IgD-negative memory B cell (primary cell): Measurements from ENCODE around the gene MARK1. TPM values are rescaled to one million over a fixed set of nuclear protein-coding genes. Genes with fewer than 3 reads are reported as not detected.

ENCODE experiments used
- H3K27ac Mint-ChIP-seq, 3 donors: one replicate each; pipeline ENCODE4 v1.8.0; 2020 to 2022; ENCODE audit warnings: mild to moderate bottlenecking in 3 of 3, mixed read lengths in 3 of 3, moderate library complexity in 1 of 3
- H3K27me3 Mint-ChIP-seq: one replicate; pipeline ENCODE4 v1.8.0; 2021; ENCODE audit warnings: mixed read lengths
- H3K36me3 Mint-ChIP-seq: one replicate; pipeline ENCODE4 v1.8.0; 2020; ENCODE audit warnings: mild to moderate bottlenecking, mixed read lengths
- H3K4me1 Mint-ChIP-seq, 3 donors: one replicate each; pipeline ENCODE4 v1.8.0; 2020 to 2022; ENCODE audit warnings: mixed read lengths in 3 of 3, mild to moderate bottlenecking in 1 of 3
- H3K4me3 Mint-ChIP-seq, 4 donors: one replicate each; pipeline ENCODE4 v1.8.0; 2020 to 2022; ENCODE audit warnings: mild to moderate bottlenecking in 4 of 4, mixed read lengths in 4 of 4, moderate library complexity in 3 of 4
- H3K9me3 Mint-ChIP-seq, 3 donors: one replicate each; pipeline ENCODE4 v1.8.0; 2020 to 2021; ENCODE audit warnings: mixed read lengths in 3 of 3, mild to moderate bottlenecking in 1 of 3
- polyA plus RNA-seq: library from polyadenylated mRNA; unstranded; fragments of 300-500 nt; fragmentation: Illumina TruSeq; gene quantifications from one replicate; pipeline ENCODE4 v1.2.3, GENCODE V29; 2021

Gene MARK1
- 0.51 TPM for polyA plus RNA-seq

- Mint-ChIP-seq H3K36me3 (peaks cover 2% of the 10 kb centered on the region), H3K9me3 (no peaks in the 10 kb centered on the region), H3K4me1 (peaks cover 6 to 21% (median 13%) of the 10 kb centered on the region in 3 donors), H3K27me3 (peaks cover 21% of the 10 kb centered on the region), H3K4me3 (peak within 1 kb of the TSS; percentile 91 to 97 (median 96)), H3K27ac (peak within 1 kb of the TSS; percentile 68 to 88 (median 78))
These were observed at the start of gene MARK1 for GRCh38 chr1:220527908-220528678. TSS of gene MARK1 (plus strand) at chr1:220528136. CDS start at chr1:220528823, 687 bp downstream.

GRCh38 chr1:220483700-220484099, 44.2 kb upstream of the MARK1 start:
- Mint-ChIP-seq H3K36me3 (no peaks in the 10 kb centered on the region), H3K9me3 (no peaks in the 10 kb centered on the region), H3K27me3 (peaks cover 6% of the 10 kb centered on the region), H3K4me3 (no peak overlapping the region), H3K27ac (peak overlapping the region in 1 of 3 donors; percentile 48), H3K4me1 (no peaks in the 10 kb centered on the region)

GRCh38 chr1:220484135-220484534, 43.8 kb upstream of the MARK1 start:
- Mint-ChIP-seq H3K4me1 (no peaks in the 10 kb centered on the region), H3K4me3 (no peak overlapping the region), H3K9me3 (no peaks in the 10 kb centered on the region), H3K27ac (no peak overlapping the region), H3K27me3 (peaks cover 6% of the 10 kb centered on the region), H3K36me3 (no peaks in the 10 kb centered on the region)

- peaks cover 6% of the 10 kb centered on the region for H3K27me3 Mint-ChIP-seq
- H3K4me1 Mint-ChIP-seq, result no peaks in the 10 kb centered on the region
- no peak overlapping the region for H3K4me3 Mint-ChIP-seq
- H3K27ac Mint-ChIP-seq, result no peak overlapping the region
- H3K36me3 Mint-ChIP-seq, result no peaks in the 10 kb centered on the region
- no peaks in the 10 kb centered on the region for H3K9me3 Mint-ChIP-seq
These were observed 42.8 kb upstream of the MARK1 start for GRCh38 chr1:220485131-220485530.

- H3K36me3 Mint-ChIP-seq, result no peaks in the 10 kb centered on the region
- H3K27me3 Mint-ChIP-seq, result peaks cover 6% of the 10 kb centered on the region
- H3K27ac Mint-ChIP-seq, result no peak overlapping the region
- H3K9me3 Mint-ChIP-seq, result no peaks in the 10 kb centered on the region
- H3K4me1 Mint-ChIP-seq, result no peaks in the 10 kb centered on the region
- H3K4me3 Mint-ChIP-seq, result no peak overlapping the region
These were observed 42.1 kb upstream of the MARK1 start for GRCh38 chr1:220485791-220486190.

GRCh38 chr1:220487297-220487820, 40.6 kb upstream of the MARK1 start:
- Mint-ChIP-seq H3K27ac (no peak overlapping the region), H3K9me3 (no peaks in the 10 kb centered on the region), H3K4me1 (no peaks in the 10 kb centered on the region), H3K4me3 (no peak overlapping the region), H3K36me3 (no peaks in the 10 kb centered on the region), H3K27me3 (peaks cover 6% of the 10 kb centered on the region)

- Mint-ChIP-seq H3K4me3 (no peak overlapping the region), H3K4me1 (no peaks in the 10 kb centered on the region), H3K27me3 (peaks cover 4% of the 10 kb centered on the region), H3K36me3 (no peaks in the 10 kb centered on the region), H3K9me3 (no peaks in the 10 kb centered on the region), H3K27ac (no peak overlapping the region)
These were observed 36.0 kb upstream of the MARK1 start for GRCh38 chr1:220491891-220492290.

GRCh38 chr1:220497220-220497947, 30.6 kb upstream of the MARK1 start:
- H3K4me1 Mint-ChIP-seq, result no peaks in the 10 kb centered on the region
- peaks cover 1% of the 10 kb centered on the region for H3K36me3 Mint-ChIP-seq
- no peak overlapping the region for H3K27ac Mint-ChIP-seq
- peaks cover 0 to 3% (median 0%) of the 10 kb centered on the region in 3 donors for H3K9me3 Mint-ChIP-seq
- no peak overlapping the region for H3K4me3 Mint-ChIP-seq
- H3K27me3 Mint-ChIP-seq, result peaks cover 12% of the 10 kb centered on the region

- no peak overlapping the region for H3K27ac Mint-ChIP-seq
- no peak overlapping the region for H3K4me3 Mint-ChIP-seq
- H3K4me1 Mint-ChIP-seq, result no peaks in the 10 kb centered on the region
- H3K36me3 Mint-ChIP-seq, result peaks cover 1% of the 10 kb centered on the region
- peaks cover 12% of the 10 kb centered on the region for H3K27me3 Mint-ChIP-seq
- peaks cover 0 to 3% (median 0%) of the 10 kb centered on the region in 3 donors for H3K9me3 Mint-ChIP-seq
These were observed 29.7 kb upstream of the MARK1 start for GRCh38 chr1:220498188-220498587.

GRCh38 chr1:220500372-220500771, 27.6 kb upstream of the MARK1 start:
- H3K36me3 Mint-ChIP-seq, result peaks cover 1% of the 10 kb centered on the region
- peaks cover 16% of the 10 kb centered on the region for H3K27me3 Mint-ChIP-seq
- H3K4me3 Mint-ChIP-seq, result no peak overlapping the region
- H3K27ac Mint-ChIP-seq, result no peak overlapping the region
- no peaks in the 10 kb centered on the region for H3K4me1 Mint-ChIP-seq
- H3K9me3 Mint-ChIP-seq, result peaks cover 0 to 3% (median 0%) of the 10 kb centered on the region in 3 donors

GRCh38 chr1:220504329-220504728, 23.6 kb upstream of the MARK1 start:
- Mint-ChIP-seq H3K27ac (no peak overlapping the region), H3K9me3 (no peaks in the 10 kb centered on the region), H3K4me3 (no peak overlapping the region), H3K4me1 (no peaks in the 10 kb centered on the region), H3K27me3 (peaks cover 8% of the 10 kb centered on the region), H3K36me3 (peaks cover 1% of the 10 kb centered on the region)

GRCh38 chr1:220507085-220507484, 20.9 kb upstream of the MARK1 start:
- no peak overlapping the region for H3K4me3 Mint-ChIP-seq
- H3K27ac Mint-ChIP-seq, result no peak overlapping the region
- no peaks in the 10 kb centered on the region for H3K36me3 Mint-ChIP-seq
- no peaks in the 10 kb centered on the region for H3K4me1 Mint-ChIP-seq
- H3K9me3 Mint-ChIP-seq, result no peaks in the 10 kb centered on the region
- peaks cover 5% of the 10 kb centered on the region for H3K27me3 Mint-ChIP-seq

- Mint-ChIP-seq H3K36me3 (no peaks in the 10 kb centered on the region), H3K9me3 (no peaks in the 10 kb centered on the region), H3K4me1 (no peaks in the 10 kb centered on the region), H3K27me3 (peaks cover 2% of the 10 kb centered on the region), H3K4me3 (no peak overlapping the region), H3K27ac (no peak overlapping the region)
These were observed 16.8 kb upstream of the MARK1 start for GRCh38 chr1:220511179-220511578.

- Mint-ChIP-seq H3K27ac (no peak overlapping the region), H3K4me1 (no peaks in the 10 kb centered on the region), H3K27me3 (peaks cover 2% of the 10 kb centered on the region), H3K4me3 (no peak overlapping the region), H3K36me3 (no peaks in the 10 kb centered on the region), H3K9me3 (no peaks in the 10 kb centered on the region)
These were observed 16.2 kb upstream of the MARK1 start for GRCh38 chr1:220511785-220512184.

- no peak overlapping the region for H3K4me3 Mint-ChIP-seq
- H3K27me3 Mint-ChIP-seq, result peaks cover 2% of the 10 kb centered on the region
- H3K27ac Mint-ChIP-seq, result peak overlapping the region in 1 of 3 donors; percentile 16
- no peaks in the 10 kb centered on the region for H3K9me3 Mint-ChIP-seq
- no peaks in the 10 kb centered on the region for H3K36me3 Mint-ChIP-seq
- H3K4me1 Mint-ChIP-seq, result no peaks in the 10 kb centered on the region
These were observed 14.1 kb upstream of the MARK1 start for GRCh38 chr1:220513834-220514233.
